HEK293T (cell line): Measurements from ENCODE around the gene NUDT2.
"Not testable (repeated sequence)": the region's sequence is repeated elsewhere in the genome, so short reads cannot be mapped to it uniquely, and the experiment has no call there.

Experiments used
- ARNT ChIP-seq: fragments of 450-650 bp; IDR thresholded peaks from 2 replicates; pipeline ENCODE4 v1.6.1; 2017; ENCODE audit warnings: mild to moderate bottlenecking
- BHLHE40 ChIP-seq: fragments of 450-650 bp; IDR thresholded peaks from 2 replicates; pipeline ENCODE4 v1.6.1; 2016; ENCODE audit warnings: mild to moderate bottlenecking, moderate library complexity, borderline replicate concordance
- ELF4 ChIP-seq: fragments of 450-650 bp; IDR thresholded peaks from 2 replicates; pipeline ENCODE4 v1.6.1; 2017; ENCODE audit warnings: antibody characterized with exemption
- FOXA1 ChIP-seq: fragments of 450-650 bp; IDR thresholded peaks from 2 replicates; pipeline ENCODE4 v1.6.1; 2016; ENCODE audit warnings: mild to moderate bottlenecking
- FOXK2 ChIP-seq: fragments of 450-650 bp; IDR thresholded peaks from 2 replicates; pipeline ENCODE4 v1.6.1; 2016; ENCODE audit warnings: mild to moderate bottlenecking
- FOXM1 ChIP-seq: fragments of 450-650 bp; IDR thresholded peaks from 2 replicates; pipeline ENCODE4 v1.6.1; 2017; ENCODE audit warnings: mild to moderate bottlenecking, borderline replicate concordance
- HDGF ChIP-seq: fragments of 450-650 bp; IDR thresholded peaks from 2 replicates; pipeline ENCODE4 v1.6.1; 2017; ENCODE audit warnings: antibody characterized with exemption, borderline replicate concordance
- SP1 ChIP-seq: fragments of 450-650 bp; IDR thresholded peaks from 2 replicates; pipeline ENCODE4 v1.6.1; 2017
- TF ChIP-seq, protein P1 (sequence below): fragments of 450-650 bp; IDR thresholded peaks from 2 replicates; pipeline ENCODE4 v1.6.1; 2016

GRCh38 chr9:34352957-34353356 is 23.6 kb downstream of the NUDT2 start:
- not testable (repeated sequence) for TF ChIP-seq FOXK2, ELF4, FOXM1, SP1, BHLHE40, ARNT, HDGF, FOXA1
- TF ChIP-seq, protein P1, sequence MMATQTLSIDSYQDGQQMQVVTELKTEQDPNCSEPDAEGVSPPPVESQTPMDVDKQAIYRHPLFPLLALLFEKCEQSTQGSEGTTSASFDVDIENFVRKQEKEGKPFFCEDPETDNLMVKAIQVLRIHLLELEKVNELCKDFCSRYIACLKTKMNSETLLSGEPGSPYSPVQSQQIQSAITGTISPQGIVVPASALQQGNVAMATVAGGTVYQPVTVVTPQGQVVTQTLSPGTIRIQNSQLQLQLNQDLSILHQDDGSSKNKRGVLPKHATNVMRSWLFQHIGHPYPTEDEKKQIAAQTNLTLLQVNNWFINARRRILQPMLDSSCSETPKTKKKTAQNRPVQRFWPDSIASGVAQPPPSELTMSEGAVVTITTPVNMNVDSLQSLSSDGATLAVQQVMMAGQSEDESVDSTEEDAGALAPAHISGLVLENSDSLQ: not testable (repeated sequence)
